Immature natural killer cell (primary cell): ENCODE measurements around the gene GAK. TPM values are rescaled to one million over a fixed set of nuclear protein-coding genes. Genes with fewer than 3 reads are reported as not detected.
A peak's percentile ranks its signal among the peaks of the same experiment; 100 is the strongest.

Experiments used
- DNase-seq, 3 donors: peaks; one replicate each; pipeline ENCODE4 v3.0.0; 2022; ENCODE audit warnings: mixed read lengths in 1 of 3
- H3K27ac Mint-ChIP-seq, 6 donors: one replicate each; pipeline ENCODE4 v1.8.0; 2020; ENCODE audit warnings: mixed read lengths in 6 of 6, mild to moderate bottlenecking in 5 of 6, inconsistent platforms in 4 of 6, moderate library complexity in 3 of 6
- H3K27me3 Mint-ChIP-seq, 3 donors: one replicate each; pipeline ENCODE4 v1.8.0; 2020 to 2021; ENCODE audit warnings: low read depth in 3 of 3, mild to moderate bottlenecking in 3 of 3, mixed read lengths in 3 of 3, moderate library complexity in 3 of 3, inconsistent platforms in 1 of 3
- H3K36me3 Mint-ChIP-seq, 3 donors: one replicate each; pipeline ENCODE4 v1.8.0; 2020; ENCODE audit warnings: mixed read lengths in 3 of 3, inconsistent platforms in 2 of 3, mild to moderate bottlenecking in 2 of 3
- H3K4me1 Mint-ChIP-seq, 2 donors: one replicate each; pipeline ENCODE4 v1.8.0; 2020; ENCODE audit warnings: inconsistent platforms in 2 of 2, mild to moderate bottlenecking in 2 of 2, mixed read lengths in 2 of 2, moderate library complexity in 1 of 2
- H3K4me3 Mint-ChIP-seq, 5 donors: one replicate each; pipeline ENCODE4 v1.8.0; 2020; ENCODE audit warnings: mild to moderate bottlenecking in 5 of 5, mixed read lengths in 5 of 5, inconsistent platforms in 3 of 5, moderate library complexity in 3 of 5
- H3K9me3 Mint-ChIP-seq, 6 donors: one replicate each; pipeline ENCODE4 v1.8.0; 2020; ENCODE audit warnings: mild to moderate bottlenecking in 6 of 6, mixed read lengths in 6 of 6, inconsistent platforms in 4 of 6, moderate library complexity in 3 of 6
- polyA plus RNA-seq, 3 donors: library from polyadenylated mRNA; unstranded; fragments of 300-500 nt; fragmentation: Illumina TruSeq; gene quantifications; one replicate each; pipeline ENCODE4 v1.2.3, GENCODE V29; 2021

Gene GAK
- polyA plus RNA-seq, 3 donors from 2014 or later, result 49.4 to 119 (median 52.2) TPM

DNA sequence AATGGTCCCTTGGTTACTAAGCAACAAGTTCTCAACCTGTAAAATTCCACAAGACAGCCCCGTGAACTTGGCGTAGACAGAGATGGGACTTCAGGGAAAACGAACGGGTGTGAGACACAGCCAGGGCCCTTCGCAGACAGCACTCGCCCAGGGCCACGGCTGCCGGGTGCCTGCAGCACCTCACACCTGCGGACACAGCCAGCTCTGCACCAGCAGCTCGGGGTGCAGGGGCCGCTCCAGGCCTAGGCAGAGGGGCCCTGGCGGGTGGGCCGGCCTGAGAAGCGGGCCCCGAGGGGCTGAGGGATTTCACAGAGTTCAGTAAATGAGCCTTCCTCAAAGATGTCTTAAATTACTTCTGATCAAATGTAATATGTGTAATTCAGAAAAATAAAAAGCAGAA is 34.0 kb downstream of the GAK start:
- no peak overlapping the region for H3K27ac Mint-ChIP-seq
- H3K4me3 Mint-ChIP-seq, result no peak overlapping the region
- no peaks in the 10 kb centered on the region for H3K9me3 Mint-ChIP-seq
- H3K4me1 Mint-ChIP-seq, result peaks cover 11 to 19% of the 10 kb centered on the region in 2 donors
- peaks cover 2 to 6% (median 6%) of the 10 kb centered on the region in 3 donors for H3K27me3 Mint-ChIP-seq
- DNase-seq, result no peak
- peaks cover 4 to 14% (median 13%) of the 10 kb centered on the region in 3 donors for H3K36me3 Mint-ChIP-seq

DNA sequence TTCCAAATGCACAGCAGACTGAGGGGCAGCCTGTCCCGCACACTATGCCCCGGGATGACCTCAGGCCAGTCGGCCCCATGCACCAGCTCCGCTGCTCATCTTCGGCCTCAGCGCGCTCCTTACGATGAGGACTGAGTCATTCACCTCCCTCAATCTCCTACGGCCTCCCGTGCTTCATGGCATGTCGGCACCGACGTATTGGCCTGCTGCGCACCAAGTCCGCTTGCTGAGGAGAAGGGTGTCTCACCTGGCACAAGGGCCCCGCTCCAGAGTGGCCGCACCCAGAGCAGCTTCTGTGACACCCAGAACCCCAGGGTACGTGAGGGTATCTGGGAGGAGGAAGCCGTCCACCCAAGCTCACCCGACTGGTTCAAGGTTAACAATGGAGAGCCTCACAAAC is 35.5 kb downstream of the GAK start:
- peaks cover 9 to 12% of the 10 kb centered on the region in 2 donors for H3K4me1 Mint-ChIP-seq
- H3K9me3 Mint-ChIP-seq, result no peaks in the 10 kb centered on the region
- H3K36me3 Mint-ChIP-seq, result peaks cover 0 to 9% (median 8%) of the 10 kb centered on the region in 3 donors
- peak overlapping the region in 2 of 6 donors; percentile 22 to 23 for H3K27ac Mint-ChIP-seq
- H3K4me3 Mint-ChIP-seq, result no peak overlapping the region
- H3K27me3 Mint-ChIP-seq, result peaks cover 2 to 8% (median 7%) of the 10 kb centered on the region in 3 donors
- no peak for DNase-seq

- DNase-seq, result no peak
- no peaks in the 10 kb centered on the region for H3K9me3 Mint-ChIP-seq
- H3K27me3 Mint-ChIP-seq, result peaks cover 2 to 11% (median 8%) of the 10 kb centered on the region in 3 donors
- H3K4me1 Mint-ChIP-seq, result peaks cover 9 to 12% of the 10 kb centered on the region in 2 donors
- peak overlapping the region in 1 of 6 donors; percentile 22 for H3K27ac Mint-ChIP-seq
- H3K36me3 Mint-ChIP-seq, result peaks cover 0 to 9% (median 8%) of the 10 kb centered on the region in 3 donors
- no peak overlapping the region for H3K4me3 Mint-ChIP-seq
Measured at GRCh38 chr4:896216-896615, 35.9 kb downstream of the GAK start.

- DNase-seq, result no peak
- Mint-ChIP-seq H3K9me3 (no peaks in the 10 kb centered on the region), H3K36me3 (peaks cover 0 to 9% (median 8%) of the 10 kb centered on the region in 3 donors), H3K27ac (no peak overlapping the region), H3K4me3 (no peak overlapping the region), H3K27me3 (peaks cover 2 to 15% (median 8%) of the 10 kb centered on the region in 3 donors), H3K4me1 (peaks cover 9 to 12% of the 10 kb centered on the region in 2 donors)
Measured at GRCh38 chr4:895596-895995, 36.5 kb downstream of the GAK start.

GRCh38 chr4:893995-894705 is 38.0 kb downstream of the GAK start:
- Mint-ChIP-seq H3K27ac (no peak overlapping the region), H3K9me3 (no peaks in the 10 kb centered on the region)

DNA sequence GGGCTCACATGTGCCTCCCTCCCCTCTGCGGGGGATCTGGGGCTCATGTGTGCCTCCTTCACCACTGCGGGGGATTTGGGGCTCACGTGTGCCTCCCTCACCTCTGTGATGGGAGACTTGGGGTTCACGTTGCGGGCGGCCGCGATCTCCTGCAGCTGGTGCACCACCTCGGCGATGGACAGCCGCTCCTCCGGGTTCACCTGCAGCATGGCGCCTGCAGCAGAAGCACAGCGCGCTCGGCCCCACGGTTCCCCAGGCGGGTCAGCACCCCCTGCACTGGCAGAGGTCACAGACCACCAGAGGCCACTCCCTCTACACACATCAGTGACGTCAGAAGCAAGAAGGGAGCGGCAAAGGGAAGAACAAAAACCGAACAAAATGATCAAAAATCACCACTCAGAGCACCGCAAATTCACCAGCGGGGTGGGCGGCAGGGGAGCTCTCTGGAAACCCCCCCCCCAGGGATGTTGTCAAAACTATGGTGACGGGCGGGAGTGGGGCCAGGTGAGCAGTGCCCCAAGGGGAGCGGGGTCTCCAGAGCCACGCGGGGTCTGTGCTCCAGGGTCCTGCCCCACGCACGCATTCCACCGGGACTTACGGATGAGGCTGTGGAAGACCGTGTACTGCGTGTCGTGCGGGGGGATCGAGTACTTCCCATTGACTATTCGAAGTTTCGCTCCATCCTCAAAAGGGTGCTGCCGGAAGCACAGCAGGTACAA is 38.7 kb downstream of the GAK start:
- no peak overlapping the region for H3K27ac Mint-ChIP-seq
- H3K27me3 Mint-ChIP-seq, result peaks cover 0 to 10% (median 6%) of the 10 kb centered on the region in 3 donors
- no peak for DNase-seq

More at GRCh38 chr4:893995-894705, 38.0 kb downstream of the GAK start:
- Mint-ChIP-seq H3K4me3 (no peak overlapping the region), H3K27me3 (peaks cover 0 to 10% (median 8%) of the 10 kb centered on the region in 3 donors), H3K4me1 (peaks cover 3 to 4% of the 10 kb centered on the region in 2 donors), H3K36me3 (peaks cover 0 to 9% (median 6%) of the 10 kb centered on the region in 3 donors)
- no peak for DNase-seq

GRCh38 chr4:892780-893179 is 39.3 kb downstream of the GAK start:
- no peak for DNase-seq
- H3K36me3 Mint-ChIP-seq, result peaks cover 3 to 10% (median 6%) of the 10 kb centered on the region in 3 donors
- no peaks in the 10 kb centered on the region for H3K9me3 Mint-ChIP-seq
- H3K4me3 Mint-ChIP-seq, result no peak overlapping the region
- no peak overlapping the region for H3K27ac Mint-ChIP-seq
- peaks cover 0 to 10% (median 6%) of the 10 kb centered on the region in 3 donors for H3K27me3 Mint-ChIP-seq
- peaks cover 0 to 2% of the 10 kb centered on the region in 2 donors for H3K4me1 Mint-ChIP-seq

More for the DNA sequence above, 38.7 kb downstream of the GAK start:
- Mint-ChIP-seq H3K9me3 (no peaks in the 10 kb centered on the region), H3K4me3 (no peak overlapping the region), H3K4me1 (peaks cover 0 to 2% of the 10 kb centered on the region in 2 donors), H3K36me3 (peaks cover 0 to 9% (median 4%) of the 10 kb centered on the region in 3 donors)

GRCh38 chr4:891747-892146 is 40.4 kb downstream of the GAK start:
- Mint-ChIP-seq H3K27me3 (peaks cover 3 to 12% (median 6%) of the 10 kb centered on the region in 3 donors), H3K9me3 (no peaks in the 10 kb centered on the region), H3K36me3 (peaks cover 7 to 15% (median 10%) of the 10 kb centered on the region in 3 donors), H3K27ac (no peak overlapping the region), H3K4me1 (no peaks in the 10 kb centered on the region), H3K4me3 (no peak overlapping the region)
- no peak for DNase-seq

DNA sequence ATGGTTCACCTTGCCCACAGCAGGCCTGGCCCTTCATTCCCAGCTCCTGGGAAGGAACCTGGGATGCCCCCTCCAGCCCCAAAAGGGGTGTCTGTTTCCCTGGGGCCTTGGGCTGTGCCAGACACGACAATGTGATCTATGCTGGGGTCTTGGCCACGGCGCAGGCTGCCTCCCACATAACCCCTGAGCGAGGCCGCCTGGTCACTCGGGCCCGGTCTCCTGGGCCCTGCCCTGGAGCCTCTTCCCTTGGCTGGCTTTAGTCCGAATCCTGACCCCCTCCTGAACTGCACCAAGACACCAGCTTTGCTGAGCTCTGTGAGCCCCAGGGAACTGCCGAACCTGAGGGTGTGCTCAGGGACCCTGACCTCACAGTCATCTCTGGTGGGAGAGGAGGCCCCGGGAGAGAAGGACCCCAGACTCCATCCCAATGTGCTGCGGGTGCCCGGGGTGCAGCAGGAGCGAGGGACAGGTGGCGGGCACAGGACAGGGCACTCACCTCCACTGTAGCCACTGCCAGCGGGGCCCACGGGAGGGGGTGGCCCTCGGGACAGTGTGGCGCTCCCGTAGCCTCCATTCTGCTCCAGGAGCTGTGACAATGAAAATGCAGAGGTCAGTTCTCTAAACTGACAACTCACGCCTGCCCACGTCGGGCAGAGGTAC is 42.0 kb downstream of the GAK start:
- H3K4me1 Mint-ChIP-seq, result no peaks in the 10 kb centered on the region
- no peak overlapping the region for H3K4me3 Mint-ChIP-seq
- no peaks in the 10 kb centered on the region for H3K9me3 Mint-ChIP-seq
- peaks cover 6 to 15% (median 7%) of the 10 kb centered on the region in 3 donors for H3K36me3 Mint-ChIP-seq
- peaks cover 3 to 12% (median 6%) of the 10 kb centered on the region in 3 donors for H3K27me3 Mint-ChIP-seq
- DNase-seq, result no peak
- H3K27ac Mint-ChIP-seq, result peak overlapping the region in 1 of 6 donors; percentile 37

DNA sequence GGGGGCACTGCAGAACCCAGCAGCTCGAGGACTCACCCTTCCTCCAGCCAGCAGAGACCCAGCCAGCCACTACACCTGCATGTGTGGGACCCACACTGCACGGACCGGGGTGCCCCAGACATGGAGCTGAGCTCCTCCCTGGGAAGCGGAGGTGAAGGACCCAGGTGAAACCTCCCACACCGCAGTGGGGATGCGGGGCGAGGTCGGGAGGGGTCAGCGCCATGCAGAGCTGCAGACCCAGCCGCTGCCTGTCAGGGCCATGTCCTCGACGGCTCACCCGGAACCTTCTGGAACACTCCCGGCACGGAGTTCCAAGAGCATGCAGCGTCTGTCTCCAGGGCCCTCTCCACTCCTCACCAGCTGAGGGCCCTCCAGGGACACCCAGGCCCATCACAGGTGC is 42.6 kb downstream of the GAK start:
- H3K27me3 Mint-ChIP-seq, result peaks cover 3 to 12% (median 6%) of the 10 kb centered on the region in 3 donors
- no peak for DNase-seq
- no peaks in the 10 kb centered on the region for H3K4me1 Mint-ChIP-seq
- no peak overlapping the region for H3K27ac Mint-ChIP-seq
- no peaks in the 10 kb centered on the region for H3K9me3 Mint-ChIP-seq
- H3K4me3 Mint-ChIP-seq, result no peak overlapping the region
- H3K36me3 Mint-ChIP-seq, result peaks cover 6 to 15% (median 7%) of the 10 kb centered on the region in 3 donors

GRCh38 chr4:888029-888428 is 44.1 kb downstream of the GAK start:
- Mint-ChIP-seq H3K36me3 (peaks cover 6 to 18% (median 7%) of the 10 kb centered on the region in 3 donors), H3K9me3 (no peaks in the 10 kb centered on the region), H3K4me3 (no peak overlapping the region), H3K4me1 (no peaks in the 10 kb centered on the region), H3K27me3 (peaks cover 3 to 12% (median 6%) of the 10 kb centered on the region in 3 donors), H3K27ac (peak overlapping the region in 1 of 6 donors; percentile 9)
- DNase-seq, result no peak

- peaks cover 3 to 10% (median 6%) of the 10 kb centered on the region in 3 donors for H3K27me3 Mint-ChIP-seq
- no peak for DNase-seq
- H3K9me3 Mint-ChIP-seq, result no peaks in the 10 kb centered on the region
- no peaks in the 10 kb centered on the region for H3K4me1 Mint-ChIP-seq
- peak overlapping the region in 1 of 6 donors; percentile 69 for H3K27ac Mint-ChIP-seq
- peaks cover 6 to 18% (median 7%) of the 10 kb centered on the region in 3 donors for H3K36me3 Mint-ChIP-seq
- no peak overlapping the region for H3K4me3 Mint-ChIP-seq
Measured at GRCh38 chr4:887034-887763, 44.9 kb downstream of the GAK start.

- Mint-ChIP-seq H3K4me3 (no peak overlapping the region), H3K9me3 (no peaks in the 10 kb centered on the region), H3K27me3 (peaks cover 3 to 8% (median 4%) of the 10 kb centered on the region in 3 donors), H3K36me3 (peaks cover 6 to 18% (median 7%) of the 10 kb centered on the region in 3 donors), H3K4me1 (no peaks in the 10 kb centered on the region), H3K27ac (peak overlapping the region in 1 of 6 donors; percentile 64)
- DNase-seq, result no peak
Measured at GRCh38 chr4:886244-886643, 45.9 kb downstream of the GAK start.
